Panc1 (cell line): ENCODE results near the gene CYP4B1. TPM values are rescaled to one million over a fixed set of nuclear protein-coding genes. Genes with fewer than 3 reads are reported as not detected.
"Not testable (repeated sequence)": the region's sequence is repeated elsewhere in the genome, so short reads cannot be mapped to it uniquely, and the experiment has no call there.

Experiments
- ATAC-seq: fragments of 200-7000 bp; cut with Tn5 transposase; 2 replicates; pipeline ENCODE4 v1.9.1; 2020; ENCODE audit warnings: mild to moderate bottlenecking, moderate library complexity
- BruUV-seq: library from RNA; stranded (reverse); fragments of 400-500 nt; replicated peaks from 2 replicates; lab custom pipeline; 2021; lab: Mats Ljungman, UMichigan
- CTCF ChIA-PET: fragments of 300-600 bp; sonication (Branson Sonifier 250); formaldehyde crosslinking; loops from one replicate; lab custom pipeline; 2022; ENCODE audit warnings: antibody characterized with exemption; lab: Charles Lee
- POLR2A ChIA-PET: fragments of 300-600 bp; sonication (Branson Sonifier 250); formaldehyde crosslinking; loops from one replicate; lab custom pipeline; 2022; ENCODE audit warnings: antibody characterized with exemption; lab: Charles Lee
- DNase-seq: peaks from one replicate; pipeline ENCODE4 v3.0.0-alpha.2; 2010; ENCODE audit warnings: low read depth, low spot score
- H3K27ac ChIP-seq: 2 replicates; pipeline ENCODE4 v1.5.1; 2011; ENCODE audit warnings: mild to moderate bottlenecking, low read length, inconsistent platforms
- H3K27me3 ChIP-seq: fragments of 200-500 bp; sonication (Bioruptor generic); 2 replicates; pipeline ENCODE4 v1.6.0; 2014; ENCODE audit warnings: low read length, inconsistent platforms; ENCODE audit not compliant: control insufficient read depth, insufficient read depth
- H3K36me3 ChIP-seq: fragments of 200-500 bp; sonication (Bioruptor generic); 2 replicates; pipeline ENCODE4 v1.5.1; 2014; ENCODE audit warnings: inconsistent platforms, mild to moderate bottlenecking, low read length, moderate library complexity; ENCODE audit not compliant: control insufficient read depth, insufficient read depth
- H3K4me1 ChIP-seq: 2 replicates; pipeline ENCODE4 v1.5.1; 2011; ENCODE audit warnings: inconsistent platforms, mild to moderate bottlenecking, low read length, moderate library complexity; ENCODE audit not compliant: control insufficient read depth, insufficient read depth
- H3K4me3 ChIP-seq, 2 experiments: 2 replicates each; pipeline ENCODE4 v1.5.1; 2011 to 2012; ENCODE audit warnings: low read depth in 2 of 2, low read length in 2 of 2, mild to moderate bottlenecking in 2 of 2, inconsistent platforms in 1 of 2, moderate library complexity in 1 of 2
- H3K9me3 ChIP-seq: fragments of 200-500 bp; sonication (Bioruptor generic); 2 replicates; pipeline ENCODE4 v1.5.1; 2014; ENCODE audit warnings: low read depth, mild to moderate bottlenecking, inconsistent platforms, low read length, moderate library complexity; ENCODE audit not compliant: control insufficient read depth, insufficient read depth
- REST ChIP-seq, 2 experiments: IDR thresholded peaks; 2 replicates each; pipeline ENCODE4 v1.6.1; 2011 to 2012; ENCODE audit warnings: low read depth in 2 of 2, control low read depth in 1 of 2, low read length in 1 of 2, mild to moderate bottlenecking in 1 of 2, moderate library complexity in 1 of 2; ENCODE audit not compliant: insufficient read depth in 1 of 2
- in situ Hi-C: cut with HindIII; loops from 2 replicates; pipeline ENCODE4 v1.10.0; 2016; ENCODE audit warnings: low sequenced_read_pairs, low pct_unique_long_range_greater_than_20kb
- intact Hi-C: fragments of 100-400 bp; cut with micrococcal nuclease; formaldehyde crosslinking; loops from one replicate; pipeline ENCODE4 v1.10.0; 2022; ENCODE audit not compliant: unreplicated experiment
- total RNA-seq: library from RNA; stranded (reverse); gene quantifications from one replicate; pipeline ENCODE4 v1.2.1, GENCODE V29; 2021; ENCODE audit not compliant: unreplicated experiment
- TF ChIP-seq, protein P1 (sequence below): fragments of 450-650 bp; IDR thresholded peaks from 2 replicates; pipeline ENCODE4 v1.5.1; 2017; ENCODE audit warnings: mild to moderate bottlenecking

CYP4B1 gene
- total RNA-seq, 1 experiment from 2014 or later = not detected

- intact Hi-C loops = no loop called here
- Histone ChIP-seq H3K4me3 (no peak overlapping the region), H3K9me3 (no peaks in the 10 kb centered on the region), H3K4me1 (peaks cover 4% of the 10 kb centered on the region; the same call in 1 of the 2 replicates), H3K27ac (no peak overlapping the region), H3K36me3 (no peaks in the 10 kb centered on the region), H3K27me3 (no peaks in the 10 kb centered on the region)
- 0 out of 2 replicates have a peak, but pooled peaks have one; percentile 17 for ATAC-seq
- ChIA-PET POLR2A (no interaction called here), CTCF (no interaction called here)
- BruUV-seq = no TSS peak
- in situ Hi-C loops = no loop called here
- DNase-seq = no peak
- TF ChIP-seq, protein P1, sequence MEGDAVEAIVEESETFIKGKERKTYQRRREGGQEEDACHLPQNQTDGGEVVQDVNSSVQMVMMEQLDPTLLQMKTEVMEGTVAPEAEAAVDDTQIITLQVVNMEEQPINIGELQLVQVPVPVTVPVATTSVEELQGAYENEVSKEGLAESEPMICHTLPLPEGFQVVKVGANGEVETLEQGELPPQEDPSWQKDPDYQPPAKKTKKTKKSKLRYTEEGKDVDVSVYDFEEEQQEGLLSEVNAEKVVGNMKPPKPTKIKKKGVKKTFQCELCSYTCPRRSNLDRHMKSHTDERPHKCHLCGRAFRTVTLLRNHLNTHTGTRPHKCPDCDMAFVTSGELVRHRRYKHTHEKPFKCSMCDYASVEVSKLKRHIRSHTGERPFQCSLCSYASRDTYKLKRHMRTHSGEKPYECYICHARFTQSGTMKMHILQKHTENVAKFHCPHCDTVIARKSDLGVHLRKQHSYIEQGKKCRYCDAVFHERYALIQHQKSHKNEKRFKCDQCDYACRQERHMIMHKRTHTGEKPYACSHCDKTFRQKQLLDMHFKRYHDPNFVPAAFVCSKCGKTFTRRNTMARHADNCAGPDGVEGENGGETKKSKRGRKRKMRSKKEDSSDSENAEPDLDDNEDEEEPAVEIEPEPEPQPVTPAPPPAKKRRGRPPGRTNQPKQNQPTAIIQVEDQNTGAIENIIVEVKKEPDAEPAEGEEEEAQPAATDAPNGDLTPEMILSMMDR = no peak
These were observed 23.5 kb downstream of the CYP4B1 start for GRCh38 chr1:46822248-46822826.

DNA sequence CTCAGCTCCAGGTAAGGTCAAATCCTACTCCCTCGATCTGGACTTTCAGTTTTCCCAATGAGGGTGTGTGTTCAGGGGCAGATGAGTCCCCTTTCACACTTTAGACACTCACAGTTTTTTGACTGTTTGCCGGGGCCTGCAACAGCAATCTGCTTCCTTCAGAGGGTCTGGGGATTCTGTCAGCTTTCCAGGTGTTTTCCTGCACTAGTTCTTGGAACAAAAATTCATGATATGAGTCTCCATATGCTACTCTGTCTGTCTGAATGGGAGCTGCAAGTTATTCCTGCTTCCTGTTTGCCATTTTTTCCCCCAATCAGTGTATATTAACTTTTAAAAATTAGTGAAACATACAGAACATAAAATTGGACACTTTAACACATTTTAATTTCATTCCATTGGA, 24.3 kb downstream of the CYP4B1 start:
- H3K27me3 ChIP-seq = no peaks in the 10 kb centered on the region
- POLR2A ChIA-PET = no interaction called here
- H3K36me3 ChIP-seq = no peaks in the 10 kb centered on the region
- H3K9me3 ChIP-seq = no peaks in the 10 kb centered on the region
- CTCF ChIA-PET = no interaction called here
- no peak overlapping the region for H3K27ac ChIP-seq
- H3K4me1 ChIP-seq = peaks cover 4% of the 10 kb centered on the region; the same call in 1 of the 2 replicates
- BruUV-seq = no TSS peak
- TF ChIP-seq, protein P1 = no peak
- TF ChIP-seq REST (IDR thresholded peaks at IDR 0.05; ENCODE audit: insufficient read depth in 1 of 2, low read depth in 2 of 2, low read length in 1 of 2) = no peak
- intact Hi-C loops (no loop called here), in situ Hi-C loops (no loop called here)
- ATAC-seq (no peak), DNase-seq (no peak)
- H3K4me3 ChIP-seq = peak overlapping the region in 1 of 2 experiments; percentile 4; a peak in 1 of 4 replicates

DNA sequence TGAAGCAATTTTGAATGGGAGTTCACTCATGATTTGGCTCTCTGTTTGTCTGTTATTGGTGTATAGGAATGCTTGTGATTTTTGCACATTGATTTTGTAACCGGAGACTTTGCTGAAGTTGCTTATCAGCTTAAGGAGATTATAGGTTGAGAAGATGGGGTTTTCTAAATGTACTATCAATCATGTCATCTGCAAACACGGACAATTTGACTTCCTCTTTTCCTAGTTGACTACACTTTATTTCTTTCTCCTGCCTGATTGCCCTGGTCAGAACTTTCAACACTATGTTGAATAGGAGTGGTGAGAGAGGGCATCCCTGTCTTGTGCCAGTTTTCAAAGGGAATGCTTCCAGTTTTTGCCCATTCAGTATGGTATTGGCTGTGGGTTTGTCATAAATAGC, 28.0 kb downstream of the CYP4B1 start:
- POLR2A ChIA-PET, CTCF ChIA-PET, H3K36me3 ChIP-seq: not testable (repeated sequence)

More for the DNA sequence above, 28.0 kb downstream of the CYP4B1 start:
- H3K27me3 ChIP-seq, BruUV-seq, H3K9me3 ChIP-seq, in situ Hi-C loops, H3K4me1 ChIP-seq, ATAC-seq, H3K4me3 ChIP-seq, intact Hi-C loops, H3K27ac ChIP-seq, DNase-seq: not testable (repeated sequence)
